Measurements from ENCODE around the gene NUP188. TPM values are rescaled to one million over a fixed set of nuclear protein-coding genes. Genes with fewer than 3 reads are reported as not detected.
A peak's percentile ranks its signal among the peaks of the same experiment; 100 is the strongest.

The NUP188 gene
- total and polyA plus RNA-seq, 4 donors = 6.9 to 34.7 (median 19.2) TPM

- H3K27me3 ChIP-seq (ENCODE audit: control insufficient read depth in 4 of 4, insufficient read depth in 4 of 4, low read length in 3 of 4) = no peaks in the 10 kb centered on the region
- no peak overlapping the region for H3K9ac ChIP-seq (ENCODE audit: low read depth in 1 of 2, low read length in 2 of 2)
- no peaks in the 10 kb centered on the region for H3K9me3 ChIP-seq (ENCODE audit: control insufficient read depth in 4 of 4, low read length in 3 of 4)
- H3K36me3 ChIP-seq (ENCODE audit: control insufficient read depth in 4 of 4, insufficient read depth in 3 of 4, low read depth in 1 of 4, low read length in 3 of 4) = peaks cover 0 to 34% (median 14%) of the 10 kb centered on the region in 4 donors
- peaks cover 0 to 3% (median 2%) of the 10 kb centered on the region in 4 donors for H3K4me1 ChIP-seq (ENCODE audit: control insufficient read depth in 4 of 4, insufficient read depth in 4 of 4, low read length in 3 of 4)
- 78% methylated on average over 15 of the region's 15 CpGs for WGBS
- no peak for DNase-seq (ENCODE audit: low spot score)
- TF ChIP-seq FOXA2 (IDR thresholded peaks at IDR 0.05) (no peak), NR2F2 (IDR thresholded peaks at IDR 0.05) (peak; percentile 78), RXRA (IDR thresholded peaks at IDR 0.05) (peak in 1 of 2 donors; percentile 29), YY1 (IDR thresholded peaks at IDR 0.05) (no peak)
- peak overlapping the region in 1 of 2 donors; percentile 3 for H3K27ac ChIP-seq (ENCODE audit: low read depth in 1 of 2, low read length in 2 of 2)
- no peak overlapping the region for H3K4me3 ChIP-seq (ENCODE audit: low read depth in 1 of 3, low read length in 3 of 3)
These were observed 7.1 kb upstream of the NUP188 start for GRCh38 chr9:128940271-128940921.

GRCh38 chr9:128940946-128941755, 6.3 kb upstream of the NUP188 start:
- H3K4me3 ChIP-seq (ENCODE audit: low read depth in 1 of 3, low read length in 3 of 3) = no peak overlapping the region
- no peak for DNase-seq (ENCODE audit: low spot score)

More at GRCh38 chr9:128940946-128941755, 6.3 kb upstream of the NUP188 start:
- Histone ChIP-seq H3K9ac (ENCODE audit: low read depth in 1 of 2, low read length in 2 of 2) (no peak overlapping the region), H3K27me3 (ENCODE audit: control insufficient read depth in 4 of 4, insufficient read depth in 4 of 4, low read length in 3 of 4) (no peaks in the 10 kb centered on the region), H3K27ac (ENCODE audit: low read depth in 1 of 2, low read length in 2 of 2) (peak overlapping the region in 1 of 2 donors; percentile 25), H3K4me1 (ENCODE audit: control insufficient read depth in 4 of 4, insufficient read depth in 4 of 4, low read length in 3 of 4) (peaks cover 0 to 6% (median 3%) of the 10 kb centered on the region in 4 donors), H3K36me3 (ENCODE audit: control insufficient read depth in 4 of 4, insufficient read depth in 3 of 4, low read depth in 1 of 4, low read length in 3 of 4) (peaks cover 0 to 30% (median 11%) of the 10 kb centered on the region in 4 donors), H3K9me3 (ENCODE audit: control insufficient read depth in 4 of 4, low read length in 3 of 4) (no peaks in the 10 kb centered on the region)
- WGBS = 91% methylated on average over 12 of the region's 12 CpGs
- TF ChIP-seq CTCF (IDR thresholded peaks at IDR 0.05; ENCODE audit: low read depth, low read length, missing input control) (no peak), RAD21 (IDR thresholded peaks at IDR 0.05) (no peak), ZBTB33 (IDR thresholded peaks at IDR 0.05) (no peak), FOXA1 (IDR thresholded peaks at IDR 0.05) (no peak), SP1 (IDR thresholded peaks at IDR 0.05) (no peak)

All from liver (tissue), 9 donors.